ENCODE data around the gene TIGAR.

GRCh38 chr12:4388032-4388431 lies 67.0 kb downstream of the TIGAR start:
- TF ChIP-seq RAD21 (conservative IDR thresholded peaks at IDR 0.05) (no peak), MXI1 (conservative IDR thresholded peaks at IDR 0.05; ENCODE audit: poor library complexity, severe bottlenecking) (no peak), CTCF (IDR thresholded peaks at IDR 0.05; ENCODE audit: poor library complexity, severe bottlenecking) (no peak), EP300 (conservative IDR thresholded peaks at IDR 0.05; ENCODE audit: poor library complexity, severe bottlenecking) (no peak), SMC3 (conservative IDR thresholded peaks at IDR 0.05; ENCODE audit: poor library complexity) (no peak), TAF1 (IDR thresholded peaks at IDR 0.05; ENCODE audit: low read depth) (no peak)
